Glutamatergic neuron (in vitro differentiated cells): ENCODE results near the gene CEP112. TPM values are rescaled to one million over a fixed set of nuclear protein-coding genes. Genes with fewer than 3 reads are reported as not detected.

Experiments
- DNase-seq: peaks from one replicate; pipeline ENCODE4 v3.0.0; 2022
- H3K27ac Mint-ChIP-seq: one replicate; pipeline ENCODE4 v1.8.0; 2020; ENCODE audit warnings: mild to moderate bottlenecking, mixed read lengths, inconsistent platforms; ENCODE audit not compliant: unreplicated experiment
- H3K27me3 Mint-ChIP-seq: one replicate; pipeline ENCODE4 v1.8.0; 2020; ENCODE audit warnings: mild to moderate bottlenecking, moderate library complexity, mixed read lengths, inconsistent platforms; ENCODE audit not compliant: unreplicated experiment
- H3K36me3 Mint-ChIP-seq: one replicate; pipeline ENCODE4 v1.8.0; 2020; ENCODE audit warnings: mild to moderate bottlenecking, mixed read lengths, inconsistent platforms; ENCODE audit not compliant: unreplicated experiment
- H3K4me1 Mint-ChIP-seq: one replicate; pipeline ENCODE4 v1.8.0; 2020; ENCODE audit warnings: mild to moderate bottlenecking, low read depth, mixed read lengths, inconsistent platforms; ENCODE audit not compliant: unreplicated experiment
- H3K4me3 Mint-ChIP-seq: one replicate; pipeline ENCODE4 v1.8.0; 2020; ENCODE audit warnings: mild to moderate bottlenecking, mixed read lengths, inconsistent platforms; ENCODE audit not compliant: unreplicated experiment
- H3K9me3 Mint-ChIP-seq: one replicate; pipeline ENCODE4 v1.8.0; 2020; ENCODE audit warnings: mild to moderate bottlenecking, moderate library complexity, mixed read lengths, inconsistent platforms; ENCODE audit not compliant: unreplicated experiment
- total RNA-seq: library from RNA; stranded (reverse); fragmentation: NEBNext Ultra II Directional; extraction: Animal tissue kit (Norgen Biotek cat#: 25700); gene quantifications from one replicate; pipeline ENCODE4 v1.2.1, GENCODE V29; 2021; ENCODE audit not compliant: unreplicated experiment
- TF ChIP-seq, protein P1 (sequence below): fragments of 200-600 bp; sonication (generic); IDR thresholded peaks from one replicate; pipeline ENCODE4 v1.5.0; 2021; ENCODE audit not compliant: partially characterized antibody, unreplicated experiment

Gene CEP112
- total RNA-seq, 1 donor from 2014 or later, result 8.5 TPM

DNA sequence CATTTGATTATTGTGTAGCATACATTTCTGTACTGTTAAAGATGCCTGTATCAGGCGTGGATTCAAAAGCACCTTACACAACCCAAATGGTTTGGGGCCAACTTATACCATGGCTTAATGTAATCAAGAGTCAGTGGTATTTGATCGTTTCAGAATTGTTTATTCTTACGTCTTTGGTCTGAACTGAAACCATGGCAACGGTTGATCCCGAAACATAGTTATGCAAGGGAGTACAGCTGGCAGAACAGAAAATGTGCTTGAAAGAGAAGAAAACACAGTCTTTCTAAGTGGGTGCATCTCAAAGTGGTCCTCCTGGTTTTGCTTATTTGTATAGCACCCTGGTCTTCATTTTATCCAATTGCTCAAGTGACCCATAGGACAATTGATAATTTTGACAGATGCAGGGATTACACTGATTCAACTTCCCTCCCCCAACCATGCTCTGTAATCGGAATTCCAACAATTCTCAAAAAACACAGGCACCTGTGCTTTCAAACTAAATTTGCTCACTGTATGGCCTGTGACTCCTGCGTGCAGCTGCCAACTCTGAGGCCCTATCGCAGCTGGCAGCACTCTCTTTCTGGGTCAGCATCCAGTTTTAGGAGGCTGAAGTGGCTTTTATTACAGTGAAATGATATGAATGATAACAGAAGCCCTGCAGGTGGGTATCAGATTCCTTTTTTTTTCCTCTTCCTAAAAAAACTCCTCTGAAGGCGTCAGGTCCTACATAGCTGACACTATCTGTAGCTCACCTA, 553.5 kb downstream of the CEP112 start:
- Mint-ChIP-seq H3K27me3 (peaks cover 3% of the 10 kb centered on the region), H3K4me3 (no peak overlapping the region), H3K4me1 (no peaks in the 10 kb centered on the region), H3K27ac (no peak overlapping the region), H3K9me3 (no peaks in the 10 kb centered on the region), H3K36me3 (peaks cover 6% of the 10 kb centered on the region)
- TF ChIP-seq, protein P1, sequence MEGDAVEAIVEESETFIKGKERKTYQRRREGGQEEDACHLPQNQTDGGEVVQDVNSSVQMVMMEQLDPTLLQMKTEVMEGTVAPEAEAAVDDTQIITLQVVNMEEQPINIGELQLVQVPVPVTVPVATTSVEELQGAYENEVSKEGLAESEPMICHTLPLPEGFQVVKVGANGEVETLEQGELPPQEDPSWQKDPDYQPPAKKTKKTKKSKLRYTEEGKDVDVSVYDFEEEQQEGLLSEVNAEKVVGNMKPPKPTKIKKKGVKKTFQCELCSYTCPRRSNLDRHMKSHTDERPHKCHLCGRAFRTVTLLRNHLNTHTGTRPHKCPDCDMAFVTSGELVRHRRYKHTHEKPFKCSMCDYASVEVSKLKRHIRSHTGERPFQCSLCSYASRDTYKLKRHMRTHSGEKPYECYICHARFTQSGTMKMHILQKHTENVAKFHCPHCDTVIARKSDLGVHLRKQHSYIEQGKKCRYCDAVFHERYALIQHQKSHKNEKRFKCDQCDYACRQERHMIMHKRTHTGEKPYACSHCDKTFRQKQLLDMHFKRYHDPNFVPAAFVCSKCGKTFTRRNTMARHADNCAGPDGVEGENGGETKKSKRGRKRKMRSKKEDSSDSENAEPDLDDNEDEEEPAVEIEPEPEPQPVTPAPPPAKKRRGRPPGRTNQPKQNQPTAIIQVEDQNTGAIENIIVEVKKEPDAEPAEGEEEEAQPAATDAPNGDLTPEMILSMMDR, result no peak
- DNase-seq, result no peak

DNA sequence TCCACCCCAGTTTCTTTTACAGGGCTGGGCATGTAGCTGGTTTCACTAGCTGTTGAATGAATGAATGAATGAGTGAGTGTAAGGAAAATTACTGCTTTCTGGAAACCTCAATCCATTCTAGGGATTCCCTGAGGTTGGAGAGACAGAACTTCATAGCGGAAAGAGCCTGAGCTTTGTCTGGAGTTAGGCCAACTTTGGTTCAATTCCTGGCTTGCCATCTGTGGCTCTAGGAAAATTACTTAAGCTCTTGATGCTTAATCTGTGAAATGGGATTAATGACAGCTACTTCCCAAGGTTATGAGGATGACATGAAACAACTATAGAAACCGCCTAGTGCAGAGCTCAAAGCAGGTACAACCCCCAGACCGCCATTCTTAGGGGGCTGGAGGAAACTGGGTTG, 554.1 kb downstream of the CEP112 start:
- Mint-ChIP-seq H3K9me3 (no peaks in the 10 kb centered on the region), H3K27me3 (peaks cover 3% of the 10 kb centered on the region), H3K4me3 (no peak overlapping the region), H3K27ac (no peak overlapping the region), H3K36me3 (peaks cover 6% of the 10 kb centered on the region), H3K4me1 (no peaks in the 10 kb centered on the region)
- no peak for DNase-seq
- TF ChIP-seq, protein P1, result no peak

DNA sequence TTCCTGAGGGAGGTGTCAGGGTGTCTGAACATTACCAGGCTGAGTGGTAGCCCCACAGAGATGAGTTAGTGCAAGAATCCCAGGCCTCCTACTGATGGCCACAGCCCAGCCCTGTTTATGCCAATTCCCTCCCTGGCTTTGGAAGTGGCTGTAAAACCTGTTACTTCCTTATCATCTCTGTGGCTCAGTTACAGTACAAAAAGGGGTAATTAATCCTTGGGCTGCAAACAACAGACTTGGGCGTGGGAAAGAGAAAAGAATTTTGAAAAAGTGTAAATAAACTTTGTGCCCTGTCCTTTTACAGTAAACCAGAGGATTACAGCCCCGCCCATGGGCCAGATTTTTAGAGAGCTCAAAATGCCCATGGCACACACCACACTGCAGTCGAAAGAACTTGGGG, 557.4 kb downstream of the CEP112 start:
- no peaks in the 10 kb centered on the region for H3K36me3 Mint-ChIP-seq
- peaks cover 3% of the 10 kb centered on the region for H3K27me3 Mint-ChIP-seq
- TF ChIP-seq, protein P1, result no peak
- no peaks in the 10 kb centered on the region for H3K4me1 Mint-ChIP-seq
- H3K27ac Mint-ChIP-seq, result no peak overlapping the region
- peaks cover 2% of the 10 kb centered on the region for H3K9me3 Mint-ChIP-seq
- H3K4me3 Mint-ChIP-seq, result no peak overlapping the region
- no peak for DNase-seq

DNA sequence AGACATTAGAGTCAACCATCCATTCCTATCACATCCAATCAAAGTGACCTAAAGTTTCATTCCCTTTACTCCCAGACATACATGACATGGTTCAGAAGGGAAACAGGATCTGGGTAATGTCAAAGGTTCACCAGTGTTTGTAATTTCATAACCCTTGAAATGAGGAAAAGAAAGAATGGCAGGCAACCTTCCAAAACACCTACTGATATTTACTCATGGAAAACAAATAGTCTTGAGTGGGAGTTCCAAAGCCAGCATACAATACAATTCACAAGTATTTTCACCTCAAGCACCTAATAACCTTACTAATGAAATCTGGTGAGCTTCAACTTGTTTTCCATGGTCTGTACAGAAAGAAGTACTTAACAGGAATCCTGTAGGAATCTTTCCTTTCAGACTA, 557.9 kb downstream of the CEP112 start:
- H3K9me3 Mint-ChIP-seq, result peaks cover 2% of the 10 kb centered on the region
- TF ChIP-seq, protein P1, result no peak
- H3K27ac Mint-ChIP-seq, result no peak overlapping the region
- H3K4me1 Mint-ChIP-seq, result no peaks in the 10 kb centered on the region
- DNase-seq, result no peak
- peaks cover 3% of the 10 kb centered on the region for H3K27me3 Mint-ChIP-seq
- H3K4me3 Mint-ChIP-seq, result no peak overlapping the region
- H3K36me3 Mint-ChIP-seq, result no peaks in the 10 kb centered on the region

DNA sequence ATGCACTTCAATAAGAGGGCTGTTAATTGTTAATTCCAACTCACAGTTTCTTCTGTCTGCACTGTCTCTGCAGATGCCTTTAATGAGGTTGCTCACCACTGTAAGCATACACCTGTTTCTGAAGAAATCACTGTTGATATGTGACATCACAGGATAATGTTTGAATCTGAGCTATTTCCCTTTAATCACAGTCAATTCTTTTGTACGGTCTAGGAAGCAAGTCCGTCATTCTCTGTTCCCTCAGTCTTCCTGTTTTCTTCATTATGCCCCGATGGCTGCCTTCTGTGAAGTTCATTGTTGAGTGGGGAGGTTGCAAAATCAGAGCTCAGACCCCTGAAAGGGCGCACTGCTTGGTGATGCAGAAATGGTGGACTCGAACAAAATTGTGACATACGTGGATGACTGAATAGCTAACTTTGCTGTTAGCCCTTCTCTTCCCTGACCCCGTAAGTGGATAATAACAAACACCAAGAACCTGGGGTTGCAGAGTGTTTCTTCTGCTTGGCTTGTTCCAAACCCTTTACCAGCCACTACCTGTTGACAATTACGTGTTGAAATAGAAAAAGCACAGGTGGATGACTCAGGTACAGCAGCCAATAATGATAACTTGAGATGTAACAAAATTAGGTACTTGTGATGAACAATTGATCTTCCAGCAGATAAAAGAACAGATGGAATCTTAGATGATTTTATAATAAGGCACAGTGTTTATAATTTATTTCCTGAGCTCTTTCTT, 558.6 kb downstream of the CEP112 start:
- Mint-ChIP-seq H3K4me1 (no peaks in the 10 kb centered on the region), H3K27me3 (peaks cover 3% of the 10 kb centered on the region), H3K36me3 (no peaks in the 10 kb centered on the region), H3K4me3 (no peak overlapping the region), H3K9me3 (peaks cover 2% of the 10 kb centered on the region), H3K27ac (no peak overlapping the region)
- TF ChIP-seq, protein P1, result no peak
- DNase-seq, result no peak
